GM12801 (cell line): Measurements from ENCODE around the gene OTOP2.

Experiments
- TF ChIP-seq, protein P1 (sequence below): IDR thresholded peaks from one replicate; pipeline ENCODE4 v1.5.1; 2011; ENCODE audit warnings: control low read depth; ENCODE audit not compliant: insufficient read length; ENCODE audit errors: extremely low read depth

Gene OTOP2

GRCh38 chr17:74953134-74953687, 29.1 kb downstream of the OTOP2 start:
- TF ChIP-seq, protein P1, sequence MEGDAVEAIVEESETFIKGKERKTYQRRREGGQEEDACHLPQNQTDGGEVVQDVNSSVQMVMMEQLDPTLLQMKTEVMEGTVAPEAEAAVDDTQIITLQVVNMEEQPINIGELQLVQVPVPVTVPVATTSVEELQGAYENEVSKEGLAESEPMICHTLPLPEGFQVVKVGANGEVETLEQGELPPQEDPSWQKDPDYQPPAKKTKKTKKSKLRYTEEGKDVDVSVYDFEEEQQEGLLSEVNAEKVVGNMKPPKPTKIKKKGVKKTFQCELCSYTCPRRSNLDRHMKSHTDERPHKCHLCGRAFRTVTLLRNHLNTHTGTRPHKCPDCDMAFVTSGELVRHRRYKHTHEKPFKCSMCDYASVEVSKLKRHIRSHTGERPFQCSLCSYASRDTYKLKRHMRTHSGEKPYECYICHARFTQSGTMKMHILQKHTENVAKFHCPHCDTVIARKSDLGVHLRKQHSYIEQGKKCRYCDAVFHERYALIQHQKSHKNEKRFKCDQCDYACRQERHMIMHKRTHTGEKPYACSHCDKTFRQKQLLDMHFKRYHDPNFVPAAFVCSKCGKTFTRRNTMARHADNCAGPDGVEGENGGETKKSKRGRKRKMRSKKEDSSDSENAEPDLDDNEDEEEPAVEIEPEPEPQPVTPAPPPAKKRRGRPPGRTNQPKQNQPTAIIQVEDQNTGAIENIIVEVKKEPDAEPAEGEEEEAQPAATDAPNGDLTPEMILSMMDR, result no peak

- TF ChIP-seq, protein P1, result no peak
Observed at GRCh38 chr17:74954115-74954514, 30.0 kb downstream of the OTOP2 start.

GRCh38 chr17:74954665-74955421, 30.8 kb downstream of the OTOP2 start:
- TF ChIP-seq, protein P1, result no peak

DNA sequence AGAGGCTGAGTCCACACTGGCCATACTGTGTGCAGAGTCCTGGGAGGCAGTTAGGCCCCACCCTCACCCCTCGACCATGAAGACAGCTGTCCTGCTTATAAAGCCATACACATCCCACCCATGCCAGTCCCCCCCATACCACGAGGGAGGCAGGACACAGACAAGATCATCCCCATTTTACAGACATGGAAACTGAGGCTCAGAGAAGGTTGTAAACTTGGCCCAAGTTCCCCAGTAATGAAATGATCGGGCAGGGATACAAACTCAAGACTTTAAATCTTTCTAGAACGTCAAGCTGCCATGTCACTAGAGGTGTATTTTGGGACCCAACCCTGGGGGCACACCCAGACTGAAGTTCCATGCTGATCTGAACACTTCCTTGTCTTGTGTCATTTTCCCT, 32.0 kb downstream of the OTOP2 start:
- TF ChIP-seq, protein P1, result no peak

DNA sequence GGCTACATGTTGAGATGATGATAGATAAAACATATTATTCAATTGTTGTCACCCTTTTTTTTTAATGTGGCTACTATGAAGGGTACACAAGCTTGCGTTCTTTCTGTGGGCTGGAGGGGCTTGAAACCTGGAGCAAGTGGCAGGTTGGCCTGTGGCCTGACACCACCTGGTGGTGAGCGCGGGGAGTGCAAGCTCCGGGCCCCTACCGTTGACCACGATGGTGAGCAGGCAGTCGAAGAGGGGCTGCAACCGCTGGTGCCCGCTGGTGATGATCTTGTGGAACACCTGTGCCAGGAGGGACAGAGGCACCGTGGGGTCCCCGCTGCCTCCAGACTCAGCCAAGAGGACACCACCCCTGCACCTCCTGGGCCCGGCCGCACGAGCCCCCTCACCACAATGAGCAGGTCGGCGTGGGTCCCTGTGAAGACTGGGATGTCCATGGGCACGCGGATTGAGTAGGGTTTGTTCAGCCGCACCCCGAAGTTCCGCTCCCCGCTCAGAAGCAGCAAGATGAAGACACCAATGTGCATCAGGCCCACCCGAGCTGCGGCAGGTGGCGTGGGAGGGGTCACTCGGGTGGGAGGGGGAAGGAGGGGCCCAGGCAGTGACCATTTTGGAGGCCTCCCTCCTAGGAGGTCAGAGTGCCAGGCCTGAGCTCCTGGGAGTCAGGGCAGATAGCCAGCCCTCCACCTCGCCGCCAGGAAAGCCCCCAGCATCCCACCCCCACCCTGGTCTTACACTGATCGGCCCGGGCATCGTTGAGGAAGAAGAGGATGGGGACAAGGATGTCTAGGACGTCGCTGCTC, 34.1 kb downstream of the OTOP2 start:
- TF ChIP-seq, protein P1, result no peak

DNA sequence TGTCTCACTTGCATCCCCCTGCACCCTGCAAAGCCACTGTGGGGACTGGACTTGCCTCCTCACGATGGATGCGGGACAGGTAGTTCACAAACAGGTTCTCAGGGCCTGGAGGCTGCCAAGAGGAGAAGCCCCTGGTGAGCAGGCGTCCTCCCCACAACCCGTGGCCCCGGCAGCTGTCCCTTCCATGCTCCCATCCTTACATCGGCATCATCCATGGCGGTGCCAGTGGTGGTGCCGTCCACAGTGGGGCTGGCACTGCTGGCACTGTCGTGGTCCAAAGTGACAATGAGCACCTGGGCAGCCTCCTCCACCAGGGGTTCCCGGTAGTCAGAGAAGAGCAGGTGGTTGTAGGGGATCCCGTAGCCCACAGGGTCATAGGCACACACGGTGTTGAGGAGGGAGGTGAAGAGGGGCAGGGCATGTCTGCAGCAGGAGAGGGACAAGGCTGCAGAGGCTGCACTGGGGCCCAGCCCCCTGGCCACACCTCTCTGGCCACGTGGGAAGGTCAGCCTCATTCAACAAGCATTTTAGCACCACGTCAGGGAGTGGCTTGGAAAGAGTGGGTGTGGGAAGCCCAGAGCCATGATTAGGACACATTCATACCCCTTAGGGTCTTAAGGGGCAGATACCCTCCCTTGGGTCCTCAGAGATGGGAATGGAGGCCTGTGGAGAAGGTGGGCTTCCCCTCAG, 35.9 kb downstream of the OTOP2 start:
- TF ChIP-seq, protein P1, result no peak
